Measurements from ENCODE around the gene SLC66A2.

The SLC66A2 gene

DNA sequence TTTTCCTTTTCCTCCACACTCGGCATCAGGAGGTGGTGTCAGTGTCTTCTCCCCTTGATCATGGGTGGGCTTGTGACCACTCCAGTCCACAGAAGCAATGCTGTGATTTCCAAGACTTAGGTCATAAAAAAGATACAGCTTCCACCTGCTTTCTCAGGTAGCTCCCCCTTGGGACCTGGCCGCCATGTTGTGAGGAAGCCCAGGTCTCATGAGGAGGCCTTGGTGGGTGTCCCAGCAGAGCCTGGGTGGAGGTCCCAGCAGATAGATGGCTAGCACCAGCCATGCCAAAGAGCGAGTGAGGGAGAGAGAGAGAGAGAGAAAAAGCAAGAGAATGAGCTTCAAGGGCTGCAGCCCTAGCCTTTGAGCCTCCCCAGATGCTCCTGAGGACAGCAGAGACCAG, 16.0 kb downstream of the SLC66A2 start:
- DNase-seq, result no peak

DNA sequence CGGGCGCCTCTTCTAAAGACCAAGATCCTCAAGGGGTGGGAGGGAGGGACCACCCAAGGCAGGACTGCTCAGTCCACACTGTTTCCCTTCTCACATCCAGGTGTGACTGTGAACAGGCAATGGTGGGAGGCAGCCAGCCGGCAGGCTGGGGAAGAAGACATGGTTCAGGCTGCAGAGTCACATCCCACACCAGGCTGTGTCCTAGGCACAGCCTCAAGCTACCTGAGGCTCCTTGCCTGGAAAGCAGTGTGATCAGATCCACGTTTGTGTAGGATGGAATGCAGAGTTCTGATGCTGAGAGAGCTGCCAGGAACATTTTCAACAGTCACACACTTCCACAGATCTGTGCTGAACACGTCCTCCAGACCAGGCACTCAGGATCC, 16.4 kb downstream of the SLC66A2 start:
- DNase-seq, result no peak

DNA sequence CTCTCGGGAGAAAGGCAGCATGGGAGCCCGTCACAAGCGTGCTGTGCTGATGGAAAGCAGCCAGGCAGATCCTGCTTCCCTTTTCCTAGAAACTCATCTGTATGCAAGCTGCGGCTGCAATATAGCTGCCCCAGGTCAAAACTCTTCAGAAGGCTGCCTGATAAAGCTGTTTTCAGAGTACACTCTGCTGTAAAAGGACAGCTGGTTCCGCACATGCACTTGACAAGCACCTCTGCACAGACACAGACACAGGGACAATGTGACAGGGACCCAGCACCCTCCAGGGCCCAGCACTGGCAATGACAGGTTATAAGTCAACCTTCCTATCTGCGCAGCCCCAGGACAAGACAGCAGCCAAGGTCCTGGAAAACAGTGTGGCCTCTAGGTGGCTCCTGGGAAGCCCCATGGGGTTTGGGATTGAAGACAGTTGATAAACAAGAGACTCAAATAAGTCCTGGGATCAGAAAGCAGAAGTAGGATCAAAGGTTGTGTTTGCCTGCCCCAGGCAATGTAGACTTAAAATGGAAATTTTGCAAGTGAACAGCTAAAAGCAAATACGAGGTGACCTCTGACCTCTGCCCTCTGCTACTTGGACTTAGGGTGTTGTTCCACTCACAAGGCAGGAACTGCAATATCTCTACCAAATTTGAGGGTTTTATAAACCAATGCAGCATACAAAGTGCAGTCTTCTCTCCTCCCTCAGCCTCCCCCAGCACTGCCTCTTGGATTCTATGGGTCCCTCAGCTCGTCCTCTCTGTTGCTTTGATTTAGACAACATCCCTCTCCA, 16.9 kb downstream of the SLC66A2 start:
- DNase-seq, result no peak

DNA sequence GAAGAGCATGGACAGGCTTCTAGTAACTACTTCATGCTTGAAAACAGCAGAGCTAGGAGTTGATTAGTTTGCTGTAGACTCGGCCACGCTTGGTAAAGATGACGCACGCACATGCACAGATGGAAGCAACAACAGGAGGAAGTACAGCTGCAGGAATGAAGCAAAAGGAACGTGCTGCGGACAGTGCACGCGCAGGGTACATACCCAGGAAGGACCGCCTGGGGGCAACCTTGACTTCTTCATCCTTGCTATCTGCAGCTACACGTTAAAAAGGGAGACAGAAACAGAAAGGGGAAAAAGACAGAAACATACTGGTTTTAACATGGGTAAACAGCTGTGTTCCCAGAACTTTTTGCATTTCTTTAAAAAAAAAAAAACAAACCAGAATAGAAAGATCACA, 17.7 kb downstream of the SLC66A2 start:
- DNase-seq, result no peak

DNA sequence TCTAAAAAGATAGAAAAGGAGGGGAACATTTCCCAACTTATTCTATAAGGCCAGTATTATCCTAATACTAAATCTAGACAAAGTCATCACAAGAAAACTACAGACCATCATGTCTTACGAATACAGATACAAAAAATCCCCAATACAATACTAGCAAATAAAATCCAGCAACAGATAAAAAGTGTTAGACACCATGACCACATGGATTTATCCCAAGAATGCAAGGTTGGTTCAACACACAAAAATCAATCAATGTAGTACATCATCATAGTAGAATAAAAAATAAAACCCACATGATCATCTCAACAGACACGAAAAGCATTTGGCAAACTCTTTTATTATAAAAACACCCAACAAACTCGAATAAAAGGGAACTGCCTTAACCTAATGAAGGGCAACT, 18.5 kb downstream of the SLC66A2 start:
- no peak for DNase-seq

DNA sequence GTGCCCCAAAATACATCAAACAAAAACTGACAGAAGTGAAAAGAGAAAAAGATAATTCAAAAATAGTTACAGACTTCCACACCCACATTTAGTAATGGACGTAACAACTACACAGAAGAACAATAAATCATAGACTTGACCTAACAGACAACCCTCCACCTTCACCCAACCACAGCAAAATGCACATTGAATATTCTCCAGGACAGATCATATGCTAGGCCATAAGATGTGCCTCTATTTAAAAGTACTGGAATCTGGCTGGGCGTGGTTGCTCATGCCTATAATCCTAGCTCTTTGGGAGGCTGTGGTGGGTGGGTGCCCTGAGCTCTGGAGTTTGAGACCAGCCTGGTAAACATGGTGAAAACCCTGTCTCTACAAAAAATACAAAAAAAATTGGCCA, 20.0 kb downstream of the SLC66A2 start:
- no peak for DNase-seq

DNA sequence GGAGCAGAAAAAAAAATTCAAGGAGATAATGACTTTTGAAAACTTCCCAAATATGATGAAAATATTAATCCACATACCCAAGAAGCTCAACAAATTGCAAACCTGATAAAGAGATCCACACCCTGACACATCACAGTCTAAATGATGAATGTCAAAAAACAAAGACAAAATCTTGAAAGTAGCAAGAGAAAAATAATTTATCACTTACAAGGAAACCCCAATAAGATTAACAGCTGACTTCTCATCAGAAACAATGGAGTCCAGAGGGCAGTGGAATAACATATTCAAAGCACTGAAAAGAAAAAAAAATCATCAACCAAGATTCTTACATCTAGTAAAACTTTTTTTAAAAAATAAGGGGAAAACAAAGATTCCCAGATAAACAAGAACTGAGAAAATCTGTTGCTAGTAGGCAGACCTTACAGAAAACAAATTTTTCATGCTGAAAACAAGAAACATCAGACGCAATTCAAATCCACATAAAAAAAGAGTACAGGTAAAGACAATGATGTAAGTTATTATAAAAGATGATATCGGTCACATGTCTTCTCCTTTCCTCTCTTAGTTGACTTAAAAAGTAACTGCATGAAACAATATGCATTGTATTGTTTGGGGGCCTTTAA, 21.3 kb downstream of the SLC66A2 start:
- no peak for DNase-seq

DNA sequence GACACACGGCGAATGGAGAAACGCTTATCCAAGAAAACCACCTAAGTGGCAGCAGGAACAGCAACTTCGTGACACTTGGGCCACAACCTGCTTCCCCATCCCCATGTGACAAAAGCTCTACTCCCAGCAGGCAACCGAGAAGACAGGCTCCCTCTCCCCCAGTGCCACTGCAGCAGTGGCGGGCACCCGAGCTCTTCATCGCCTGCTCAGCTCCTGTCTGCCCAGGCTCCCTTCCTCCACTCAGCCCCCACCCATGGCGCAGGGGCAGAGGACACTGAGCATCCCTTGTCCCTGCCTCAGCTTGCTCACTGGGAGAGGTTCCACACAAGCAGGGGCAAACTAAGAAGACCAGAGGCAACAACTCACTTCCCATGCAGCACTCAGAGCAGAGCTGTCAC, 22.9 kb downstream of the SLC66A2 start:
- DNase-seq, result no peak

DNA sequence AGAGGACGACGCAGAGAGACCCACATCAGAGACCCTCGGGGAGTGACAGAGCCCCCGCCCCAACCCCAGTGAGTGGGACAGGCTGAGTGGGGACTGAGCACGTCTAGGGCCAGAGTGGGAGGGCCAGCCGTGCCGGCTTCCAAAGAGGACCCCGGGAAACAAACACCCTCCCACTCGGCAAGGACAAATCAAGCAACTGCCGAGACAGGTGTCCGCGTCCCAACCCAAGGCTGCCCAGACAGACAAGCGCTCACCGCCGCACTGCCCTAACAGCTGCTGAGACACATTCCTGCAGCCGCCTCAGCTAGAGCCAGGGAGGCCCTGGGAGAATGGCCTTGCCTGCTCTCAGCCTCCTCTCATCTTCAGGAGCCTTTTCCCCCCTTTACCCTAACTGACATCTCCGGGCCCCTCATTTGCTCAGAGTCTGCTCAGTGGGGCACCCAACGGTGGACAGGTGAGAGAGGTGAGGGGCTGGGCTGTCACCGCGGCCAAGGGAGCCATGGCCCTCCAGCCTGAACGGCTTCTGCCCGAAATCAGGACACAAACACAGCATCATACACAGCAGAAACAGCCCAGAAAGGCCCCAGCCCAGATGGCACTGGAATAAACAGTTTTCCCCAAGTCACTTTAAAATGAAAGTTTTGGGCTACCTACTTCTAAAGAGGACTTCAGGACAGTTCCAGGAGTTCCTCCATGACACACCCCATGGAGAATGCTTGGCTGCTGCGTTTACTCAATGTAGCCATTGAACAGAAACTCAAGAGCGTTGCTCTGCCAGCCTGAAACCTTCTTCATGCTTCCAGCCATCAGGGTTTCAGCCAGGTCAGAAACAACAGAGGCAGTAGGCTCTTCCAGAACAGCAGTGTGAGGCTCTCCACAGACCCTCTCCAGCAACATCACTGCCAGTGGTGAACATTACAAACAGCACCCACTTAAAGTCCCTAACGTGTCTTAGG, 23.6 kb downstream of the SLC66A2 start:
- DNase-seq, result no peak

DNA sequence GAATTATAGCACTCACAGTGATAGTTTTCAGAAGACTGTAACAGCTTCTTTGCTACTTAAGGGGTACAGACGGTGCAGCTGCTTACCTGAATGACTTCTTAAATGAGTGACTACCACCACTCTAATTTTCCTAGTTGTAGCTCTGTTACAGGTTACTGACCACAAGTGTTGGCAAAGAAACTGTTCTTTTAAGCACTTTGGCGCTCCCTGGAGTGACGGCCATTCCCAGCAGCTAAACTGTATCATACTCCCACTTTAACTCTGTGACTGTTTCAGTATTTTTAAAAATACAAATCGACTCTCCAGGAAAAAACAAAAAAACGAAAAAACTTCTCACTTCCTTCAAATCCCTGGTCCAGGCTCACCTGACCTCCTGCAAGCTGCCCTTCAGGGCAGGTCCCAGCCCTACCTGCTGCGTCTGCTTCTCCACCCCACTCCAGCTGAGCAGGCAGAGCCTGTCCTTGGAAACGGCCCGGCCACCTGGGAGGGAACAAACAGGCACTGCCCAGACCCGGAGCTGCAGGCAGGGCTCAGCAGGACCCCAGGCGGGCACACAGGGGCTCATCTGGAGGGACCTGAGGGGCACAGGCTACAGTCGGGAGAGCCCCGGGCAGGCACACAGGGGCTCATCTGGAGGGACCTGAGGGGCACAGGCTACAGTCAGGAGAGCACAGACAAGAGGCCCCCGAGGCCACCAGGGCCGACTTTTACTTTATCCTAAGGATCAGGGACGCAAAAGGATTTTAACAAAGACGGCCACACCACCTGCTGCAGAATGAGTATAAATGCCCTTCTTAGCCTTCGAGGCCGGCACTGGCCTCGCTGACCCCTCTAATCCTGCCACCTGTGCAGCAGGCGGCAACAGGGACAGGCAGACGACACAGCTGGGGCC, 24.5 kb downstream of the SLC66A2 start:
- no peak for DNase-seq

DNA sequence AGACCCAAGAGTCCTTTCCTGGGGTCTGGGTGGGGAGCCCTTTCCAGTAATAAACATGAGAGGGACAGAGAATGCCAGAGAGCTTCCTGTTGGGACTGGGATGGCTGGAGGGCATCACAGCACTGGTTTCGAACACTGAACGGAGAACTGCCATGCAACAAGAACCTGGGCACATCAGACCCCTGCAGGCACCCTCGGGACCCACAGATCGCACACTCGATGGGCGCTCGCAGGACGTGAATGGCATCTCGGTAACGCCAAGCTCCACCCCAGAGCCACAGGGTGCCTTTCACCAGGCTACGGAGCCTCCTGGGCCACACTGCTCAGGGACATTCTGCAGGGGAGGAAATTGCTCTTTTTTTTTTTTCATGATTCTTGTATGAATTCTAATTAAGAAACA, 25.1 kb downstream of the SLC66A2 start:
- DNase-seq, result no peak

DNA sequence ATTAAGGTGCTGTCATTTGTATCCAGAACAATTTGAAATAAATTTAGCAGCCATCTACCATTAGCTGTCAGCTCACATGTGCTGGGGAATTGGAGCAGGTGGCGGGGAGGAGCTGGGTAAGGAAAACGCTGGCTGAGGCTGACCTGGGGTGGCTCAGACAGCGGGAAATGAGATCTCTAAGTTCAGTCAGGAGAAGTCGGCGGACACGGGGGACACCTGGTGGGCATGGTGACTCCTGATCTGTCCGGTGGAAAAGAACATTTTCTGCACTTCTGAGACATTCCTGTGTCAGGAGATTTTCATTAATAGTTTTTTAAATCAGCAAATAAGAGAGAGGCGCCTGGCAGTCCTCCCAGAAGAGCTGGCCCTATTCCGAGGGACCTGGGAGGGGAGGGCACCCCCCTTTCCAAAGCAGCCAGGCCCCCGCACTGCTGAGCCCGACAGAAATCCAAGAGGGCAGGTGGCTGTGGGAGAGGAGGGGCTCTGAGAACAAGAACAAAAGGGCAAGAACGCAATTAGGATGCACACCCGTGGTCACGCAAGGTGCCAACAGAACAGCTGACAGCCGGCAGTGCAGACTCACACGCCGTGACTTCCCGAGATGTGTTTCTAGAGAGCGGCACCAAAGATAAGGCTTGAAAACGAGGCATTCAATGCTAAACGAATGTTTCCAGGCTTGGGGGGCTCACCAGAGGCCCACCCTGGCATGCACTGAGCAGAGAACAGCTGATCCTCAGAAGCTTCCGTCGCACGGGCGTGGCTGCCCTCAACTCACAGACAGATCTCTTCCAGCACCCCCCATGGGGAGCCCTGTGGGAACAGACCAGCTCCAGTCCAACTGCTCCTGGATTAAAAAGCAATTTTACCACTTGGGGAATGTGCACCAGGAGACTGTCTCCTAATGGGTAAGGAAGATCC, 26.4 kb downstream of the SLC66A2 start:
- no peak for DNase-seq

DNA sequence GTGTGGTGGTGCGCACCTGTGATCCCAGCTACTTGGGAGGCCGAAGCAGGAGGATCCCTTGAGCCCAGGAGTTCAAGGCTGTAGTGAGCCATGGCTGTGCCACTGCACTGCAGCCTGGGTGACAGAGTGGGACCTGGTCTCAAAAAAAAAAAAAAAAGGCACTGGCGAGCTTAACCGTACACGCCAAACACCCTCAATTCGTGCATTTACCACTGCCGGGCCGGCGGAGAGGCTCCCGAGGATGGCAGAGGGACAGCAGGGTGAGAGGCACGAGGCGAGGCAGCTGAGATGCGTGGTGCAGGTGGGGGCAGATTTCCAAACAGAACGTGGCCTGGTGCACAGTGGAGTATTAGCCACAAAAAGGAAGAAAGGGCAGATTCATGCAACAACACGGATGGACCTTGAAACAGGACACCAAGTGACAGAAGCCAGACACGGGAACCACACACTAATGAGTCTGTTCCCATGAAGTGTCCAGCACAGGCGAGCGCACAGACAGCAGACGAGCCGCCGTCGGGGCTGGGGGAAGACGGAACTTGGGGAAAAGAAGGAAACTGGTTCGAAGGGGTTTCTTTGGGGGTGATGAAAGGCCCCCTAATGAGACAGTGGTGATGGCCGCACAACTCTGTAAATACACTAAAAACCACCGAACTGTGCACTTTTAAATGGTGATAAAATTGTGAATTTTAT, 27.4 kb downstream of the SLC66A2 start:
- no peak for DNase-seq

DNA sequence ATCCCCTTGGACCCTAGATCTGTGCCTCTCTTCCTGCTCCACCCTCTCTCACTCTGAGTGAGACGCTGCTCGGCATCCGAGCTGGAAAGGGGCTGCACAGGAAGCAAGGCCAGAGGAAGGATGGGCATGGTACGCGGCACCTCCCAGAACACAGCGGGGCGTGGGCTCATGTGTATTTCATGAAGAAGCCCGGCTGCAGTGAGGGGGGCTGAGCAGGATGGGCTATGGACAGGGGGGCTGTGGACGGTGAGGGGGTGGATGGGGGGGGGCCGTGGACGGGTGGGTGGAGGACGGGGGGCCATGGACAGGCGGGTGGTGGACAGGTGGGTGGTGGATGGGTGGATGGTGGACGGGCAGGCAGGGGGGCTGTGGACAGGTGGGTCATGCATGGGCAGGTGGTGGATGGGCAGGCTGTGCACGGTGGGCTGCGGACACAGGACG, 28.5 kb downstream of the SLC66A2 start:
- DNase-seq, result no peak

DNA sequence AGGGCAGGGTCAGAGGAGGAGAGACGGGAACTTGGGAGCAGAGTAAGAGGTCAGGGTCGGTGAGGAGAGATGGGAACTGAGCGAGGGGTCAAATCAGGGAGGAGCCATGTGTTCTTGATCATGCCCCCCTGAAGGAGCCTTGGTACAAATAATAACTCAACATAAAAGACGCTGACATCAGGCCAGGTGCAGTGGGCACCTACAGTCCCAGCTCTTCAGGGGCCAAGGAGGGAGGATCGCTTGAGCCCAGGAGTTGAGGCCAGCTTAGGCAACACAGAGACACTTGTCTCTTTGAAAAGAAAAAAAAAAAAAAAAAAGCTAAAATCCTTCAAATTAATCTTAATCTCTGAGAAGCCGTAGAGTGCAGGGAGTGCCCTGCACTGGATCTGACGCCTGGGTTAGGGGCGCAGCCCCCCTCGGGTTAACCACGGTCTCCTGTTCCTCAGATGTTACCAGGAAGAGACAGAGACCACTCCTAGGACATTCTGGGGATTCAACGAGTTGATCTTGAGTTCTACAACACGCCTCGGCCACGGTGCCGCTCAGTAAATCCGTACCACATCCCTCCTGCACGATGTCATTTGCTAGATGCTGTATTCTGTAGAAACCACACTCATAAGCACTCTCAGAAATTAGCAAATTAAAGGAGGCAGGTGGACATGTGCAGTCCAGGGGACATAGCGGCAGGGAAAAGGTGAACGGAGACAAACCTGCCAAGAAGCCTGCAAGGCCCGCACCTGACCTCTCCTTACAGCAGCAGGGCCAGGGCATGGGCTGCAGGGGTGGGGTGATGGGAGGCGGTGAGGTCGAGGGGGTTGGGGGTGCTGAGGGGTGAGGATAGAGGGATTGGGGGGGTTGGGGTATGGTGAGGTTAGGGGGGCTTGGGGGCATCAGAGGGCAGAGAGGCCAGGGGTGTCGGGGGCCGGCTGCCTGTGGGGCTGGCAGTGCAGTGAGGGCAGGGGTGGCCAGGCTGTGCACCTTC, 29.2 kb downstream of the SLC66A2 start:
- DNase-seq, result no peak

DNA sequence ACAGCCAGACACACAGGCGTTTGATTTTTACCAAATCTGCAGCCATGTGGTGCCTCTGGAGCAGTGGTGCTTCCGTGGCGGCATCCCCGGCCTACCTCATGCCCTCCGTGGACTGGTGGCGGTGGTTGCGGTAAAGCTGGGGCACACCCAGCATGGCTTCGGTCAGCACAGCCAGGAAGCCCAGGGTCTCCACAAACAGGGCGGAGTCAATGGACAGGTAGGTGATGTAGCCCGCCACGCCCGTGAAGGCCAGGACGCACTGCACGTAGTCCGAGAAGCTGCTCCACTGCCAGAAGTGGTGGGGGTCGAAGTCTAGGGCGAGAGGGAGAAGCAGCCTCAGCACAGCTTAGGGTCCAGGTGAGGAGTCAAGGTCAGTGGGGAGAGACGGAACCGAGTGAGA, 32.4 kb downstream of the SLC66A2 start:
- DNase-seq, result no peak

DNA sequence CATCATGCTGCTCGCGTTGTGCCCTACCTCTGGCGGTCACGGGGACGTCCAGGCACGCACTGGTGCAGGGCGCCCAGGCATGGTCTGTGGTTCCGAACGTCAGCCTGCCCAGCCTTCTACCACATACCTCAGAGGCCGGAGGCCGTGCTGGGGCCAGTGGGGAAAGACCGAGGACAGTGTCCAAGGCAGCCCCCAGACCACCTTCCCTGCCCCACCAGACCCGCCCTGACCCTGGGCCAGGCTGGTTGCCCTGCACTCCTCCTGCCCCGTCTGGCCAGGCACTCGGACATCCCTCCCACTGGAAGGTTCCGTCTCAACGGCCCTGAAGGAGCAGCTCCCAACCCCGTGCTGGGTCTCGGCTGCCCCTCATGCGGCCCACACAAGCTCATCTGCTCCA, 32.8 kb downstream of the SLC66A2 start:
- no peak for DNase-seq

DNA sequence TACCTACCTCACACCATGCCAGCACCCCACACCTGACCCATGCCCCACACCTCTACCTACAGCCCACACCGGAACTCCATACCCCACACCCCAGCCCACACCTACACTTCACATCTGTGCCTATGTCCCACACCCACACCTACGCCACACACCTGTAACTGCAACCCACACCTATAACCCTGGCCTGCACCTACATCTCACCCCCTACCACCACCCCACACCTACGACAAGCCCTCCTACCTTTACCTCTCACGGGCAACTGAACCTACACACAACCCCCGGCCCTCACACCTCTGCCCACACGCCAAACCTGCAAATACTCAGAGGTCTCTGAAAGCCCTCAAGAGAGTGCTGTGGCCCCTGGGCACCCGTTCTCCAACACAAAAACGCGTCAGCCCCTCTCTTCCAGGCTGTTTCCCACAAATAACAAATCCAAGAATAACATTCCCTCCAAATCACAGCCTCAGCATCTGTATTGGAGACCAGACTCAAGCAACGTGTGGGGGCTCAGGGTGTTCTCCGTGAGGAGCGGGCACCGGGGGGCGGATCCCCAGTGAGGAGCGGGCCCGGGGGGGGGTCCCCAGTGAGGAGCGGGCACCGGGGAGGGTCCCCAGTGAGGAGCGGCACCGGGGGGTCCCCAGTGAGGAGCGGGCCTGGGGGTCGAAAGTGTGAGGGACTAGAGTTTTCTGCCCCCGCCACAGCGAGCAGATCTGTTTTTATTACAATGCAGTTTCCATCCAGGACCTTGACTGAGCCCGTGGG, 33.4 kb downstream of the SLC66A2 start:
- no peak for DNase-seq

All from NCI-H510A treated with DMSO at 0.1 percent for 48 hours (cell line).